H1 (cell line): Measurements from ENCODE around the gene SNAP47. TPM values are rescaled to one million over a fixed set of nuclear protein-coding genes. Genes with fewer than 3 reads are reported as not detected.

Source experiments
- BCL11A ChIP-seq, 2 experiments: IDR thresholded peaks; one replicate each; pipeline ENCODE4 v1.6.1; 2011; ENCODE audit warnings: low read depth in 2 of 2, low read length in 2 of 2, mild to moderate bottlenecking in 2 of 2
- EP300 ChIP-seq, 2 experiments: IDR thresholded peaks; 1 replicate in 1 of 2; 2 replicates in 1 of 2; pipeline ENCODE4 v1.6.1; 2011 to 2012; ENCODE audit warnings: low read depth in 2 of 2, low read length in 2 of 2, mild to moderate bottlenecking in 2 of 2, borderline replicate concordance in 1 of 2, inconsistent platforms in 1 of 2, moderate library complexity in 1 of 2
- HDAC6 ChIP-seq: IDR thresholded peaks from one replicate; pipeline ENCODE4 v1.7.1; 2012; ENCODE audit warnings: low read depth, mild to moderate bottlenecking, inconsistent platforms, low read length, moderate library complexity
- KDM1A ChIP-seq: fragments of 200-600, 300-600 bp; sonication (generic); IDR thresholded peaks from 2 replicates; pipeline ENCODE4 v1.7.1; 2016; ENCODE audit warnings: mild to moderate bottlenecking, low read length, borderline replicate concordance
- SAP30 ChIP-seq: fragments of 300-600 bp; sonication (generic); IDR thresholded peaks from 2 replicates; pipeline ENCODE4 v1.7.1; 2012; ENCODE audit warnings: low read length, moderate library complexity, mild to moderate bottlenecking, inconsistent platforms; ENCODE audit not compliant: insufficient read depth, insufficient replicate concordance
- SIN3A ChIP-seq, 2 experiments: IDR thresholded peaks in 1 of 2; conservative IDR thresholded peaks in 1 of 2; 2 replicates each; pipeline ENCODE4 v1.6.1; 2011 to 2012; ENCODE audit warnings: low read length in 2 of 2, improper control_type of control experiment in 1 of 2, low read depth in 1 of 2, mild to moderate bottlenecking in 1 of 2
- TEAD4 ChIP-seq: IDR thresholded peaks from 2 replicates; pipeline ENCODE4 v1.6.1; 2012; ENCODE audit warnings: low read depth, low read length, inconsistent platforms, mixed read lengths
- polyA plus RNA-seq, 7 experiments: library from polyadenylated mRNA; depleted of rRNA in 3 of 7; stranded (reverse) in 5 of 7; unstranded in 2 of 7; fragments of >200 nt in 5 of 7; fragments of 200-250 nt in 2 of 7; gene quantifications; 1 replicate in 5 of 7; 2 replicates in 1 of 7; 4 replicates in 1 of 7; pipeline versions ENCODE4 v1.2.1 to v1.2.3, GENCODE V29; 2011 to 2013; ENCODE audit warnings: missing spikeins in 2 of 7, mixed read lengths in 2 of 7
- total RNA-seq: library from RNA; stranded (reverse); fragmentation: NEBNext Ultra II Directional; extraction: Animal tissue kit (Norgen Biotek cat#: 25700); gene quantifications from 2 replicates; pipeline ENCODE4 v1.2.1, GENCODE V29; 2021

SNAP47 gene
- total and polyA plus RNA-seq, 2 of the 8 experiments (the other 6 are each of a cell fraction or from before 2014, with no cell fraction given) = 37.6 to 42.2 TPM

DNA sequence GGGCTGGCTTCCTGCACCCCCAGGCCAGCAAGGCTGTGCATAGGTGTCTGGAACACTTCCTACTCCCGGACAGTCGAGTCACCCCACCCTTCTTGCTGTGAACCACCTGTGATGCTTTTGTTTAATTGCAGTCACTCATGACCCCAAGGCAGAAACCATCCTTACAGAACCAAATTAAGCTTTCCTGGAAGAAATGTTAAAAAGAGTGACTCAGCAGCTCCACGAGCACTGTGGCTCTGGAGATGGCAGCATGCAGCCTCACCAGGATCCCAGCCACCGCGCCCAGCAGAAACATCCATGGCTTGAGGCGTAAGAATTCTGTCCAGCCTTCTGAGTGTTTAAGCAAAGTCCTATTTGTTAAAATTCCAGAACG, 28.8 kb downstream of the SNAP47 start (continued):
- TF ChIP-seq SAP30 (no peak), HDAC6 (no peak), EP300 (IDR thresholded peaks at IDR 0.05; ENCODE audit: borderline replicate concordance in 1 of 2, low read depth in 2 of 2, low read length in 2 of 2) (no peak), KDM1A (no peak), BCL11A (IDR thresholded peaks at IDR 0.05; ENCODE audit: low read depth in 2 of 2, low read length in 2 of 2) (no peak), TEAD4 (no peak), SIN3A (conservative IDR thresholded peaks at IDR 0.05 in 1 of 2, IDR thresholded peaks at IDR 0.05 in 1 of 2; ENCODE audit: low read depth in 1 of 2, low read length in 2 of 2) (no peak)
